ENCODE data around the gene SP5.

DNA sequence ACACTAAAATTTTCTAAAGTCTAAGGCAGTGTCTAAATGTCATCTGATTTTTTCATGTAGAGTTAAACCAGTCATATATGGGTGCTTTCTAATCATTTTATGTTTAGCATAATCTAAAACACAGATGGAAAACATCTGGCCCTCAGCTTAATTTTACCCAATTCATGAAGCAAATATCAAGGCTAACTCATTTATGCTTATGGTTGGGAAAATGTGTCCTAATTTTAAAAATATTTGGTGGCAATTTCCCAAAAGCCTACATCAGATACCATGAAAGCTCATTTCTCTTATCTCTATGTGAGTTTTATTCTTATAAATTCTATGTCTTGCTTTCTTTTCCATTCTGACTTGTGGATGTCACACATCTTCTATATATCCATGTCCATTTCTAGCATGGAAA is 7.2 kb downstream of the SP5 start:
- no peak for TF ChIP-seq CTCF (IDR thresholded peaks at IDR 0.05)
- no peak for TF ChIP-seq EZH2 (IDR thresholded peaks at IDR 0.05; ENCODE audit: borderline replicate concordance, insufficient read depth, low read depth, low read length, poor library complexity, severe bottlenecking)

Data from B cell (primary cell).